ENCODE measurements around the gene ZBTB47. TPM values are rescaled to one million over a fixed set of nuclear protein-coding genes. Genes with fewer than 3 reads are reported as not detected.

The ZBTB47 gene
- total RNA-seq, 4 donors from 2014 or later, result 41.5 to 67.6 (median 50.3) TPM

GRCh38 chr3:42713747-42714146 is 60.2 kb downstream of the ZBTB47 start:
- no peak for ATAC-seq (ENCODE audit: low FRiP score)

GRCh38 chr3:42714171-42714852 is 60.8 kb downstream of the ZBTB47 start:
- TF ChIP-seq CTCF (IDR thresholded peaks at IDR 0.05), result no peak
- no peak for DNase-seq (ENCODE audit: low spot score)
- no peak for ATAC-seq (ENCODE audit: low FRiP score)

More at GRCh38 chr3:42713747-42714146, 60.2 kb downstream of the ZBTB47 start:
- no peak for DNase-seq (ENCODE audit: low spot score)
- TF ChIP-seq CTCF (IDR thresholded peaks at IDR 0.05), result no peak

Other genes starting within 250 kb of the ZBTB47 start
- not detected for gene LYZL4, start 243.1 kb upstream of the ZBTB47 start, total RNA-seq
- gene VIPR1, start 151.1 kb upstream of the ZBTB47 start, total RNA-seq, result 10 to 100 TPM in 1 of 4 donors, 1 to 10 TPM in 3; 2.9 to 73.8 (median 6.2) TPM
- 10 to 100 TPM; 46.0 to 81.2 (median 56.1) TPM for gene SEC22C, start 71.7 kb upstream of the ZBTB47 start, total RNA-seq
- 10 to 100 TPM; 16.4 to 24.5 (median 19.5) TPM for gene SS18L2, start 62.8 kb upstream of the ZBTB47 start, total RNA-seq
- 100 to 1,000 TPM in 1 of 4 donors, 10 to 100 TPM in 3; 52.2 to 274 (median 91.1) TPM for gene NKTR, start 53.0 kb upstream of the ZBTB47 start, total RNA-seq
- gene KLHL40, start 31.8 kb downstream of the ZBTB47 start, total RNA-seq, result under 1 TPM in 1 of 4 donors, not detected in 3; 0.19 TPM
- gene HHATL, start 49.1 kb downstream of the ZBTB47 start, total RNA-seq, result not detected
- gene CCDC13, start 119.6 kb downstream of the ZBTB47 start, total RNA-seq, result 1 to 10 TPM; 1.1 to 2.6 (median 1.9) TPM
- gene HIGD1A, start 150.8 kb downstream of the ZBTB47 start, total RNA-seq, result 100 to 1,000 TPM; 142 to 195 (median 179) TPM
- gene ACKR2, start 155.7 kb downstream of the ZBTB47 start, total RNA-seq, result 10 to 100 TPM in 1 of 4 donors, 1 to 10 TPM in 3; 2.6 to 12.4 (median 7.5) TPM
- under 1 TPM in 2 of 4 donors, not detected in 2; 0.19 to 0.36 TPM for gene CYP8B1, start 222.2 kb downstream of the ZBTB47 start, total RNA-seq